Measurements from ENCODE around the gene KRT33B. TPM values are rescaled to one million over a fixed set of nuclear protein-coding genes. Genes with fewer than 3 reads are reported as not detected.

Gene KRT33B
- total RNA-seq, 1 experiment from 2014 or later = not detected

GRCh38 chr17:41339571-41340172, 29.9 kb downstream of the KRT33B start:
- ChIA-PET POLR2A (no interaction called here), CTCF (interaction anchor here (0.8 to 2.8 kb wide), 3 partner anchors 10 to 147 kb away, joined by 3 to 11 read pairs (median 3); no protein-coding TSS in a partner anchor)
- Mint-ChIP-seq H3K4me1 (no peaks in the 10 kb centered on the region), H3K9me3 (peaks cover 36% of the 10 kb centered on the region), H3K27me3 (ENCODE audit: low read depth) (peaks cover 3% of the 10 kb centered on the region), H3K27ac (no peak overlapping the region), H3K36me3 (peaks cover 10% of the 10 kb centered on the region), H3K4me3 (no peak overlapping the region)
- no peak for DNase-seq (ENCODE audit: low spot score)
- TF ChIP-seq ZNF317 (CRISPR knock-in tag; IDR thresholded peaks at IDR 0.05; ENCODE audit: borderline replicate concordance, low read depth) = no peak
- TF ChIP-seq CDX4 (CRISPR knock-in tag; IDR thresholded peaks at IDR 0.05; ENCODE audit: borderline replicate concordance) = no peak
- TF ChIP-seq ZNF671 (CRISPR knock-in tag; IDR thresholded peaks at IDR 0.05) = no peak
- no peak for TF ChIP-seq IRF2 (CRISPR knock-in tag; IDR thresholded peaks at IDR 0.05; ENCODE audit: borderline replicate concordance, low read depth)
- no peak for TF ChIP-seq ETV6 (CRISPR knock-in tag; IDR thresholded peaks at IDR 0.05)
- no peak for TF ChIP-seq CREM (CRISPR knock-in tag; IDR thresholded peaks at IDR 0.05)
- no peak for TF ChIP-seq GTF2I (CRISPR knock-in tag; conservative IDR thresholded peaks at IDR 0.05)
- TF ChIP-seq SMAD3 (CRISPR knock-in tag; IDR thresholded peaks at IDR 0.05; ENCODE audit: borderline replicate concordance) = no peak
- no peak for TF ChIP-seq USF1 (CRISPR knock-in tag; IDR thresholded peaks at IDR 0.05)
- TF ChIP-seq FOXJ3 (CRISPR knock-in tag; IDR thresholded peaks at IDR 0.05; ENCODE audit: borderline replicate concordance) = no peak
- TF ChIP-seq ZBTB43 (CRISPR knock-in tag; IDR thresholded peaks at IDR 0.05) = no peak
- TF ChIP-seq AFF4 (CRISPR knock-in tag; IDR thresholded peaks at IDR 0.05; ENCODE audit: borderline replicate concordance) = no peak
- no peak for TF ChIP-seq RELA (CRISPR knock-in tag; IDR thresholded peaks at IDR 0.05; ENCODE audit: borderline replicate concordance)
- TF ChIP-seq FOXP1 (CRISPR knock-in tag; IDR thresholded peaks at IDR 0.05; ENCODE audit: borderline replicate concordance) = no peak
- no peak for TF ChIP-seq OVOL2 (CRISPR knock-in tag; IDR thresholded peaks at IDR 0.05; ENCODE audit: borderline replicate concordance)
- no peak for TF ChIP-seq IRF1 (CRISPR knock-in tag; IDR thresholded peaks at IDR 0.05)
- ATAC-seq = no peak

GRCh38 chr17:41338961-41339485, 30.6 kb downstream of the KRT33B start:
- no peak overlapping the region for H3K4me3 Mint-ChIP-seq
- DNase-seq (ENCODE audit: low spot score) = no peak
- CTCF ChIA-PET = interaction anchor here (0.6 to 2.8 kb wide), 3 partner anchors 9 to 148 kb away, joined by 3 to 11 read pairs (median 3); no protein-coding TSS in a partner anchor
- ATAC-seq = no peak
- peaks cover 33% of the 10 kb centered on the region for H3K9me3 Mint-ChIP-seq
- H3K36me3 Mint-ChIP-seq = peaks cover 10% of the 10 kb centered on the region
- no peak for TF ChIP-seq ZMAT4 (CRISPR knock-in tag; IDR thresholded peaks at IDR 0.05)
- H3K27ac Mint-ChIP-seq = no peak overlapping the region
- H3K27me3 Mint-ChIP-seq (ENCODE audit: low read depth) = no peaks in the 10 kb centered on the region; the same call in 1 of the 2 replicates
- POLR2A ChIA-PET = no interaction called here
- no peaks in the 10 kb centered on the region for H3K4me1 Mint-ChIP-seq

Measured in WTC11 (cell line).